SJCRH30 (cell line): ENCODE measurements around the gene GABRR3. TPM values are rescaled to one million over a fixed set of nuclear protein-coding genes. Genes with fewer than 3 reads are reported as not detected.
A peak's percentile ranks its signal among the peaks of the same experiment; 100 is the strongest.

ENCODE experiments used
- DNase-seq, 2 experiments: peaks; one replicate each; pipeline ENCODE4 v3.0.0-alpha.2; 2015 to 2020
- H3K27ac ChIP-seq: fragments of 250-450 bp; sonication (Bioruptor Pico); 2 replicates; pipeline ENCODE4 v1.5.1; 2020; ENCODE audit warnings: mild to moderate bottlenecking, moderate library complexity
- H3K27me3 ChIP-seq: fragments of 250-450 bp; sonication (Bioruptor Pico); 2 replicates; pipeline ENCODE4 v1.5.1; 2020; ENCODE audit warnings: mild to moderate bottlenecking, moderate library complexity
- H3K36me3 ChIP-seq: fragments of 250-450 bp; sonication (Bioruptor Pico); 2 replicates; pipeline ENCODE4 v1.5.1; 2020; ENCODE audit warnings: mild to moderate bottlenecking, moderate library complexity
- H3K4me1 ChIP-seq: fragments of 250-450 bp; sonication (Bioruptor Pico); 2 replicates; pipeline ENCODE4 v1.5.1; 2020; ENCODE audit warnings: mild to moderate bottlenecking, moderate library complexity
- H3K4me3 ChIP-seq: fragments of 250-450 bp; sonication (Bioruptor Pico); 2 replicates; pipeline ENCODE4 v1.5.1; 2020; ENCODE audit warnings: mild to moderate bottlenecking, moderate library complexity
- H3K9me3 ChIP-seq: fragments of 250-450 bp; sonication (Bioruptor Pico); replicated peaks from 2 replicates; pipeline ENCODE4 v1.5.1; 2020; ENCODE audit warnings: mild to moderate bottlenecking, moderate library complexity
- total RNA-seq: library from RNA; depleted of rRNA; stranded (reverse); fragments of >200 nt; shearing (Covaris generic); gene quantifications from 2 replicates; pipeline ENCODE4 v1.2.3, GENCODE V29; 2014

The GABRR3 gene
- total RNA-seq, 1 experiment from 2014 or later, result not detected

DNA sequence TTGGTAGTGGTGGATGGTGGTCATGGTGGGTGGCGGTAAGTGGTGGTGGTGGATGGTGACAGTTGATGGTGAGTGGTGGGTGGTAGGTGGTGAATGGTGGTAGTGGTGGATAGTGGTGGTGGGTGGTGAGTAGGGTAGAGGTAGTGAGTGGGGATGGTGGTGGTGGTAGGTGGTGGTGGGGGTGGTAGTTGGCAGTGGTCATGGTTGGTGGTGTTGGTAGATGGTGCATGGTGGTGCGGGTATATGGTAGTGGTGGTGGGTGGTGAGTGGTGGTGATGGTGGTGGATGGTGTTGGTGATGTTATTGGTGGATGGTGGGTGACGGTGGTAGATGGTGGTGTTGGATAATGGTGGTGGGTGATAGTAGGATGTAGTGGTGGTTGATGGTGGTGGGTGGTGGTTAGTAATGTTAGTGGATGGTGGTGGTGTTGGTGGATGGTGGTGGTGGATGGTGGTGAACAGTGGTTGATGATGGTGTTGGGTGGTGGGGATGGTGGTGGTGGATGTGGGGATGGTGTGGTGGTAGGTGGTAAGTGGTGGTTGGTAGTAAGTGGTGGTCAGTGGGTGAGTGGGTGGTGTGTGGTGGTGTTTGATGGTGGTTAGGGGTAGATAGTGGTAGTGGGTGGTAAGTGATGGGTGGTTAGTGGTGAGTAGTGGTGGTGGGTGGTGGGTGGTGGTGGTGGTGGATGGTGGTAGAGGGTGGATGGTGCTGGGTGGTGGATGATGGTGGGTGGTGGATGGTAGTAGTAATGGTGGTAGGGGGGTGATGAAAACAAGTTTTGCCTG is 46.1 kb downstream of the GABRR3 start:
- no peak for DNase-seq
- Histone ChIP-seq H3K4me1 (no peaks in the 10 kb centered on the region), H3K4me3 (no peak overlapping the region), H3K27ac (no peak overlapping the region), H3K36me3 (no peaks in the 10 kb centered on the region), H3K9me3 (no peaks in the 10 kb centered on the region), H3K27me3 (no peaks in the 10 kb centered on the region)

- DNase-seq, result no peak
- no peaks in the 10 kb centered on the region for H3K9me3 ChIP-seq
- no peak overlapping the region for H3K27ac ChIP-seq
- no peaks in the 10 kb centered on the region for H3K4me1 ChIP-seq
- H3K27me3 ChIP-seq, result no peaks in the 10 kb centered on the region
- H3K4me3 ChIP-seq, result no peak overlapping the region
- no peaks in the 10 kb centered on the region for H3K36me3 ChIP-seq
Observed at GRCh38 chr3:97987306-97987705, 47.8 kb downstream of the GABRR3 start.

GRCh38 chr3:97983933-97984491 is 51.1 kb downstream of the GABRR3 start:
- Histone ChIP-seq H3K27ac (no peak overlapping the region), H3K4me3 (no peak overlapping the region), H3K9me3 (no peaks in the 10 kb centered on the region), H3K27me3 (no peaks in the 10 kb centered on the region), H3K4me1 (no peaks in the 10 kb centered on the region; the same call in 1 of the 2 replicates), H3K36me3 (no peaks in the 10 kb centered on the region)
- no peak for DNase-seq

GRCh38 chr3:97981886-97982285 is 53.2 kb downstream of the GABRR3 start:
- Histone ChIP-seq H3K27me3 (no peaks in the 10 kb centered on the region), H3K27ac (no peak overlapping the region), H3K4me3 (no peak overlapping the region), H3K4me1 (no peaks in the 10 kb centered on the region; the same call in 1 of the 2 replicates), H3K36me3 (no peaks in the 10 kb centered on the region), H3K9me3 (no peaks in the 10 kb centered on the region)
- DNase-seq, result no peak

DNA sequence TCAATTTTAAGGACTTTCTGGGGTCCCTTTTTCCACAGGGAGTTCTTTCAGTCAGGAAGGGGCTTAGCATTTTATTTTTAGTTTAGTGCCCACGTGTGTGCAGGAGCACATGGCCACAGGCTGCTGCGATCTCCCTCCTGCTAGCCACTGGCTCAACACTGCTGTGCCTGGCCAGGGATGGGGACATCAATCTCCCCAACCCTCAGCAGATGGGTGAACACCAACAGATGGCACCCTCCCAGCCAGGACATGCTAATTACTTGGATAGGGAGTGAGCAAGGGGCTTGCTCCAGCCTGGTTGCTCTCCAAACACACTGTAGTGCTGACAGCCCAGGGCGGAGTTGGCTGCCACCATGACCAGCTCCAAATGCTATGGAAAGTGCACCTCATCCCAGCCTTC is 55.5 kb downstream of the GABRR3 start:
- Histone ChIP-seq H3K4me1 (no peaks in the 10 kb centered on the region; the same call in 1 of the 2 replicates), H3K27ac (no peak overlapping the region), H3K9me3 (no peaks in the 10 kb centered on the region), H3K27me3 (no peaks in the 10 kb centered on the region), H3K36me3 (no peaks in the 10 kb centered on the region), H3K4me3 (no peak overlapping the region)
- peak; percentile 28 for DNase-seq

GRCh38 chr3:97975466-97975865 is 59.6 kb downstream of the GABRR3 start:
- no peaks in the 10 kb centered on the region for H3K9me3 ChIP-seq
- DNase-seq, result no peak
- H3K36me3 ChIP-seq, result no peaks in the 10 kb centered on the region
- peaks cover 3% of the 10 kb centered on the region; the same call in 1 of the 2 replicates for H3K4me1 ChIP-seq
- no peaks in the 10 kb centered on the region for H3K27me3 ChIP-seq
- no peak overlapping the region for H3K4me3 ChIP-seq
- no peak overlapping the region for H3K27ac ChIP-seq

DNA sequence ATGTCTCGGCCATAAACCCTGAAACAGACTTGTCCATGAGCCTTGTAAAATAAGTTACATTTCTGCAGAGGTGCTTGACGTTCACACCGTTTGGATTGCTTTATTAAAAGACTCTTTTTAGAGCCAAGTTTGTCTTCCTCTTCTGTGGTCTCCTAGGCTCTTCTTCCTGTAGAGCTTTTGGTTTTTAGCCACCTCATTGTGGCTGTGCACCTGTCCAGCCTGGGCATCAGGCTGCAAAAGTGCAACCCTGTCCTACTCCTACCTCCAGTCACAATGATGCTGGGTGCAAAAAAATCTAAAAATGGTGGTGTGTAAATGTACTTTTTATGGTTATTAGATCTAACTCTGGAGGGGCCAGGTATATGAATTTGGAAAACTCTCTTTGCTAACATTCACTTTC is 60.1 kb downstream of the GABRR3 start:
- no peak for DNase-seq
- Histone ChIP-seq H3K9me3 (no peaks in the 10 kb centered on the region), H3K27me3 (no peaks in the 10 kb centered on the region), H3K4me3 (no peak overlapping the region), H3K4me1 (peaks cover 7% of the 10 kb centered on the region; the same call in 1 of the 2 replicates), H3K27ac (no peak overlapping the region), H3K36me3 (no peaks in the 10 kb centered on the region)

DNA sequence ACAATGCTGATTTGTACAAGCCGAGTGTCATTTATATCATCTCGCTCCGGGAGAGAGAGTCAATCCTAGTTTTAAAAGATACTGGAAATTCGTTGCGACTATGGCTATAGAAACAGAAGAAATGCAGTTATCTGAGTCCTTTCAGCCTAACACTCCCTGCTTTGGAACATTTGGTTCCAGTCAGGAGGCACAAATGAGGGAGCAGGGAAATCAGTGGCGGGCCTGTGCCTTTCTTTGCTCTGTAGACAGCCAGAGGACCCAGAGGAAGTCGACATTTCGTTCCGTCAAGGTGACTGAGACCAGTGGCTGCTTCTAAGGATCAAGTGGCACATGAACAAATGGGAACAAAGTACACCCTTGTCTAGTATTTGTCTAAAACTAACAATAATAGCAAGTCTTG is 62.1 kb downstream of the GABRR3 start:
- Histone ChIP-seq H3K9me3 (no peaks in the 10 kb centered on the region), H3K27ac (no peak overlapping the region), H3K36me3 (no peaks in the 10 kb centered on the region), H3K4me3 (peak overlapping the region; percentile 82), H3K4me1 (peaks cover 7% of the 10 kb centered on the region; the same call in 1 of the 2 replicates), H3K27me3 (no peaks in the 10 kb centered on the region)
- DNase-seq, result no peak

DNA sequence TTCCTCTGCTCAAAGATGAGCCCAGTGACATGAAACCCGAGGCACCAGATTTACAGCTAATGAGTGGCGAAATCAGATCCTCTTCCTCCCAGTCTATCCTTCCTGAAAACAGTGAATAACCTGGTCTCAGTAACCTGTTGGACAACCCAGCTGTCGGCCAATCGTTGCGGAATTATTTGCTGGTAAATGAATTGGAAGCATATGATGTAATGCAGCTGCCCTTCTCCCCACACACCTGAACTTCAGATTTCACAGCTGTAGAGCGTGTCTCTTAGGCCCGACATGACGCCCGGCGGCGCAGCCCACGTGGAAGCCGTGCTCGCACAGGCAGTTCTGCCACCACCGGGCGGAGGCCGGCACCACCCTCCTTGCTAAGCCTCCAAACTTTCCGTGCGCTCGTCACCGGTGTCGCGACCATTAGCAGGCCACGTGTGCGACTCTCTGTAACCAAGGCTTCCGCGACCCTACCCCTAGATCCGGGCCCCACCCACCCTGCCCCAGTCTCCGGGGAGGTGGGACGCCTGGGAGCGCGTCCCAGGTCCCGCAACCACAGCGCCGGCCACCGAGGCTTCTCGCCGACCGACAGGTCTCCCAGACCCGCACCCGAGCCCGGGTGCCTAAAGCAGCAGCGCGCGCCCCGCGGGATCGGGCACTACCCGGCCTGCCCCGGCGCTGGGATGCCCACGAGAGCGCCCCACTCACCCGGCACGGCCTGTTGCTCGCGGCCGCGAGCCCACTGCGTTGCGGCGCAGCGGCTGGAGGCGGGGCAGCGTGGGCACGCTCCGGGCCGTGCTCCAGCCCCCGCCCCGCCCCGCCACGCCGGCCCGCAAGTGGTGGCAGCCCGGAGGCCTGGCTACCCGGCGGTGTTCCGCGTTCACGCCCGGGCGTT is 63.2 kb downstream of the GABRR3 start, which contains the start of gene RIOX2:
RIOX2 (minus strand) TSS at position 753 of the 889 bp plus-strand sequence. CDS start 4,838 bp downstream, outside the sequence.
- DNase-seq, result peak; percentile 75 to 83
- peak within 1 kb of the TSS; percentile 52 for H3K27ac ChIP-seq
- H3K27me3 ChIP-seq, result no peaks in the 10 kb centered on the region
- peak within 1 kb of the TSS; percentile 82 for H3K4me3 ChIP-seq
- no peaks in the 10 kb centered on the region for H3K9me3 ChIP-seq
- H3K4me1 ChIP-seq, result peaks cover 7% of the 10 kb centered on the region; the same call in 1 of the 2 replicates
- peaks cover 6% of the 10 kb centered on the region; the same call in 1 of the 2 replicates for H3K36me3 ChIP-seq

- peak overlapping the region; percentile 82 for H3K4me3 ChIP-seq
- H3K4me1 ChIP-seq, result peaks cover 7% of the 10 kb centered on the region; the same call in 1 of the 2 replicates
- H3K9me3 ChIP-seq, result no peaks in the 10 kb centered on the region
- no peaks in the 10 kb centered on the region for H3K27me3 ChIP-seq
- H3K27ac ChIP-seq, result peak overlapping the region; percentile 52
- DNase-seq, result peak in 1 of 2 experiments; percentile 60
- H3K36me3 ChIP-seq, result peaks cover 15% of the 10 kb centered on the region; the same call in 1 of the 2 replicates
Observed at GRCh38 chr3:97970956-97971620, 64.0 kb downstream of the GABRR3 start.

DNA sequence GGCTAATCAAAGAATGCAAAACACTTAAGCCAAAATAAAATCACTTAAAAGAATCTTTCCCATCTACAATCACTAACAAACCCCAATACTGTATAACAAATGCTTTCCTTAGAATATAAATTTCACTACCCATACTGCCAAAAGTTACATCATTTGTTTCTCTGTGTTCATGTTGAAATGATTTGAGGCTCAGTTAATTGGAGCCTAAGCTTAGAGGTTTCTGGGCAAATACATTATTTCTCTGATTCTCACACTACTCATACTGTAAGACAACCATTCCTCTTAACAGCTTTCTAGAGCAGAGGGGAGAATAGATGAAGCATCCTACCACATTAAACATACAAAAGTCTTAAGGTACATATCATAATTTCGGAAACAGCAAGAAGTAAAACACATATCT is 65.0 kb downstream of the GABRR3 start:
- H3K27ac ChIP-seq, result no peak overlapping the region
- peaks cover 23% of the 10 kb centered on the region; the same call in 1 of the 2 replicates for H3K36me3 ChIP-seq
- H3K4me1 ChIP-seq, result peaks cover 7% of the 10 kb centered on the region; the same call in 1 of the 2 replicates
- H3K9me3 ChIP-seq, result no peaks in the 10 kb centered on the region
- DNase-seq, result no peak
- H3K4me3 ChIP-seq, result peak overlapping the region; percentile 82
- H3K27me3 ChIP-seq, result no peaks in the 10 kb centered on the region

DNA sequence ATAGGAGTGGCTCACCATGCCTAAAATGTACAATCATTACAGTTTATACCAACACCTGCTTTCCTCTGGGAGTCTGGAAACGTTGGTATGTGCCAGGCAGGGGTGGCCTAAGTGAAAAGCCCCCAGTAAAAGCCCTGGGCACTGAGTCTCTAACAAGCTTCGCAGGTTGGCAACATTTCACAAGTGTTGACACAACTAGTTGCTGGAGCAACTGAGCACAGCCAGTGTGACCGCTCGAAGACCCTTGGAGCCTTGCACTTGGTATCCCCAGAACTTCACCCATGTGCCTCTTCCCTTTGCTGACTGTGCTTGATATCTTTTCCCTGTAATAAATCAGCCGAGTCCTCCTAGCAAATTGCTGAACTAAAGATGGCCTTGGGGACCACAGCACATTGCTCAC is 65.6 kb downstream of the GABRR3 start:
- no peaks in the 10 kb centered on the region for H3K9me3 ChIP-seq
- no peak for DNase-seq
- H3K4me1 ChIP-seq, result peaks cover 7% of the 10 kb centered on the region; the same call in 1 of the 2 replicates
- peaks cover 27% of the 10 kb centered on the region; the same call in 1 of the 2 replicates for H3K36me3 ChIP-seq
- no peaks in the 10 kb centered on the region for H3K27me3 ChIP-seq
- H3K4me3 ChIP-seq, result no peak overlapping the region
- no peak overlapping the region for H3K27ac ChIP-seq

- Histone ChIP-seq H3K4me3 (no peak overlapping the region), H3K27ac (no peak overlapping the region), H3K36me3 (peaks cover 34% of the 10 kb centered on the region), H3K9me3 (no peaks in the 10 kb centered on the region), H3K27me3 (no peaks in the 10 kb centered on the region), H3K4me1 (peaks cover 7% of the 10 kb centered on the region; the same call in 1 of the 2 replicates)
- no peak for DNase-seq
Observed at GRCh38 chr3:97968376-97968775, 66.7 kb downstream of the GABRR3 start.

DNA sequence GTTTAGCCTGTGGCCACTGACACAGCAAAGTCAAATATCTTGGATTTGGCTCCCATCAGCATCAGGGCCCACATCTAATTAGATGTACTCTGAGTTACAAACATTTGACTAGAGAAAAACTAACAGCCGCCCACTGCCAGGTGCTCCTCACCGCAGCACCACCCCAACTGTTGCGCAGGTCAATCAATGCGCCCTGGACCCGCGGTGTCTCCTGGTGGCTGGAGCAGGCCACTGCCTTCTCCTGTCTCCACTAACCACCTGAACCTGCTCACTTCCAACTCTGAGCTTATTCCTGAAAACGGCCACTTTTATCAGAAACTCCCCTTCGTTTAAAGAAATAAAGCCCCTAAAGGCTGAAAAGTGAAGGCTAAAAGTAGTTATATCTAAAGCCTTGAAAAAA is 67.1 kb downstream of the GABRR3 start:
- no peak for DNase-seq
- no peaks in the 10 kb centered on the region for H3K27me3 ChIP-seq
- no peak overlapping the region for H3K4me3 ChIP-seq
- no peaks in the 10 kb centered on the region for H3K9me3 ChIP-seq
- H3K36me3 ChIP-seq, result peaks cover 38% of the 10 kb centered on the region
- peaks cover 7% of the 10 kb centered on the region; the same call in 1 of the 2 replicates for H3K4me1 ChIP-seq
- H3K27ac ChIP-seq, result no peak overlapping the region
